CD4-positive, alpha-beta T cell (primary cell): ENCODE measurements around the gene JKAMP. TPM values are rescaled to one million over a fixed set of nuclear protein-coding genes. Genes with fewer than 3 reads are reported as not detected.

Experiments used
- ATAC-seq: fragments of 200-7000 bp; cut with Tn5 transposase; one replicate; pipeline ENCODE4 v1.10.0; 2022; ENCODE audit warnings: mild to moderate bottlenecking; ENCODE audit not compliant: poor library complexity
- CTCF ChIA-PET: fragments of 350-600 bp; sonication (Branson Sonifier 250); formaldehyde crosslinking; loops from one replicate; lab custom pipeline; 2021; ENCODE audit warnings: antibody characterized with exemption, inconsistent platforms; lab: Charles Lee
- POLR2A ChIA-PET: fragments of 350-600 bp; sonication (Branson Sonifier 250); formaldehyde crosslinking; loops from one replicate; lab custom pipeline; 2021; ENCODE audit warnings: antibody characterized with exemption, inconsistent platforms; lab: Charles Lee
- DNase-seq, 14 experiments: peaks; one replicate each; pipeline ENCODE4 v3.0.0-alpha.2; 2013 to 2020; ENCODE audit warnings: mixed read lengths in 2 of 14
- H3K27ac ChIP-seq, 2 donors: one replicate each; pipeline versions ENCODE4 v1.5.1 to v1.7.0; 2013; ENCODE audit warnings: low read length in 2 of 2, low read depth in 1 of 2, mild to moderate bottlenecking in 1 of 2
- H3K27me3 ChIP-seq, 2 experiments: 1 replicate in 1 of 2; 2 replicates in 1 of 2; pipeline versions ENCODE4 v1.6.1 to v1.7.0; 2013; ENCODE audit warnings: low read length in 2 of 2, control low read depth in 1 of 2, mild to moderate bottlenecking in 1 of 2, moderate library complexity in 1 of 2; ENCODE audit not compliant: insufficient read depth in 2 of 2, control insufficient read depth in 1 of 2
- H3K36me3 ChIP-seq: one replicate; pipeline ENCODE4 v1.6.1; 2013; ENCODE audit warnings: low read length, control low read depth; ENCODE audit not compliant: insufficient read depth
- H3K4me1 ChIP-seq: one replicate; pipeline ENCODE4 v1.6.1; 2013; ENCODE audit warnings: low read length, control low read depth; ENCODE audit not compliant: insufficient read depth
- H3K4me3 ChIP-seq: one replicate; pipeline ENCODE4 v1.5.1; 2013; ENCODE audit warnings: mild to moderate bottlenecking, low read length, moderate library complexity
- H3K9me3 ChIP-seq, 2 experiments: 1 replicate in 1 of 2; 2 replicates in 1 of 2; pipeline versions ENCODE4 v1.6.1 to v1.7.0; 2013; ENCODE audit warnings: low read length in 2 of 2, mild to moderate bottlenecking in 2 of 2, control low read depth in 1 of 2, moderate library complexity in 1 of 2; ENCODE audit not compliant: control insufficient read depth in 1 of 2, insufficient read depth in 1 of 2
- H3K27ac Mint-ChIP-seq: one replicate; pipeline ENCODE4 v1.8.0; 2020; ENCODE audit warnings: mixed read lengths
- H3K27me3 Mint-ChIP-seq: one replicate; pipeline ENCODE4 v1.8.0; 2021; ENCODE audit warnings: mixed read lengths
- H3K36me3 Mint-ChIP-seq: one replicate; pipeline ENCODE4 v1.8.0; 2021; ENCODE audit warnings: low read depth, mixed read lengths
- H3K4me1 Mint-ChIP-seq: one replicate; pipeline ENCODE4 v1.8.0; 2021; ENCODE audit warnings: low read depth, mixed read lengths
- H3K4me3 Mint-ChIP-seq: one replicate; pipeline ENCODE4 v1.8.0; 2020; ENCODE audit warnings: mild to moderate bottlenecking, mixed read lengths
- H3K9me3 Mint-ChIP-seq: one replicate; pipeline ENCODE4 v1.8.0; 2020; ENCODE audit warnings: mixed read lengths
- intact Hi-C, 2 experiments: fragments of 100-400 bp; cut with DNase I in 1 of 2; cut with micrococcal nuclease in 1 of 2; formaldehyde crosslinking; loops; one replicate each; pipeline versions ENCODE4 v1.15.1 to v1.9.0; 2023 to 2025; cut with DNase I, micrococcal nuclease
- total RNA-seq, 174 experiments: library from RNA in 2 of 174; stranded (reverse) in 2 of 174; gene quantifications; one replicate each; pipeline ENCODE4 v1.2.3 and lab custom pipeline; 2021 to 2026
- TF ChIP-seq, protein P1 (sequence below): fragments of 200-600 bp; IDR thresholded peaks from one replicate; pipeline ENCODE4 v1.8.0; 2022; ENCODE audit warnings: antibody characterized with exemption, mild to moderate bottlenecking

The JKAMP gene
- total RNA-seq, 2 experiments from 2014 or later = 9.4 to 9.8 TPM

DNA sequence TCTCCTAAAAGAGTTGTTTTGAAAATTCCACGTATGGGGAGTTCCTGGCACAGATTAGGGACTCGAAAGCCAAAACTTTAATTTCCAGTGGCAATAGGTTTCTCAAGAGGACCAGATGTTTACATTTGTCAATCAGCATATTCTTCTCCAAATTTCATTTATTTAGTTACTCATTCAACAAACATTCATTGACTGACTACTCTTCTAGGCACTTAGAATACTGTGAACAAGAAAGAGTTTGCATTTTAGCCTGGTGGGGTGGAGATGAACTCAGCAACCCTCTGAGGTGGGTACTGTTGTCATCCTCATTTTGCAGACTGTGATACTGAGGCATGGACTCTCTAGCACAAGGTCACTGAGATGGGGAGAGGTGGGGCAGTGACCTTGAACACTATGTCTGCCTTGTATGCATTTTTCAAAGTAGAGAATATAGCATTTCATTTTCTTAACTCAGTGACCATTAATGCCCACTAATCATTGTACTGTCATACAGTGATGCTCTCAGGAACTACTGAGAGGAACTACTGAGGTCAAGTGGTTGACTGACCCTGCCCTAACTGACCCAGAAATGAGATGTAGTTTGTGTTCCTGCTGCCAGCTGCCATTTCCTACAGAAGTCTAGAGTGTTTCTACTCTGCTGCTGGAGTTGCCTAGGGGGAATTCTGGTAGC lies 2.3 kb upstream of the JKAMP start:
- no peaks in the 10 kb centered on the region for H3K9me3 Mint-ChIP-seq
- no peaks in the 10 kb centered on the region for H3K27me3 Mint-ChIP-seq
- POLR2A ChIA-PET = interaction anchor here (1.3 to 3.0 kb wide), 2 partner anchors 17 to 1054 kb away, joined by 3 to 16 read pairs; partner anchors contain the start of genes GPR135, KIAA0586 and TIMM9
- no peaks in the 10 kb centered on the region for H3K9me3 ChIP-seq
- H3K36me3 ChIP-seq = no peaks in the 10 kb centered on the region
- no peak for DNase-seq
- TF ChIP-seq, protein P1, sequence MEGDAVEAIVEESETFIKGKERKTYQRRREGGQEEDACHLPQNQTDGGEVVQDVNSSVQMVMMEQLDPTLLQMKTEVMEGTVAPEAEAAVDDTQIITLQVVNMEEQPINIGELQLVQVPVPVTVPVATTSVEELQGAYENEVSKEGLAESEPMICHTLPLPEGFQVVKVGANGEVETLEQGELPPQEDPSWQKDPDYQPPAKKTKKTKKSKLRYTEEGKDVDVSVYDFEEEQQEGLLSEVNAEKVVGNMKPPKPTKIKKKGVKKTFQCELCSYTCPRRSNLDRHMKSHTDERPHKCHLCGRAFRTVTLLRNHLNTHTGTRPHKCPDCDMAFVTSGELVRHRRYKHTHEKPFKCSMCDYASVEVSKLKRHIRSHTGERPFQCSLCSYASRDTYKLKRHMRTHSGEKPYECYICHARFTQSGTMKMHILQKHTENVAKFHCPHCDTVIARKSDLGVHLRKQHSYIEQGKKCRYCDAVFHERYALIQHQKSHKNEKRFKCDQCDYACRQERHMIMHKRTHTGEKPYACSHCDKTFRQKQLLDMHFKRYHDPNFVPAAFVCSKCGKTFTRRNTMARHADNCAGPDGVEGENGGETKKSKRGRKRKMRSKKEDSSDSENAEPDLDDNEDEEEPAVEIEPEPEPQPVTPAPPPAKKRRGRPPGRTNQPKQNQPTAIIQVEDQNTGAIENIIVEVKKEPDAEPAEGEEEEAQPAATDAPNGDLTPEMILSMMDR = no peak
- H3K27ac Mint-ChIP-seq = peak overlapping the region; percentile 96
- intact Hi-C loops = loop anchor here (2.0 to 10.0 kb wide), 9 partner anchors 15 to 1493 kb away; partner anchors contain the start of genes DAAM1 (in 2 of the 2), PCNX4 (in 2 of the 2), KIAA0586 (in 1 of the 2) and PPM1A (in 1 of the 2)
- H3K27ac ChIP-seq = no peak overlapping the region
- H3K4me3 ChIP-seq = no peak overlapping the region
- peaks cover 39% of the 10 kb centered on the region for H3K4me1 ChIP-seq
- CTCF ChIA-PET = interaction anchor here (1.1 kb wide), 1 partner anchor 95 kb away, joined by 3 read pairs; the partner anchor contains the start of gene CCDC175
- H3K4me1 Mint-ChIP-seq = peaks cover 58% of the 10 kb centered on the region
- H3K27me3 ChIP-seq = no peaks in the 10 kb centered on the region
- H3K4me3 Mint-ChIP-seq = peak overlapping the region; percentile 99
- no peak for ATAC-seq
- peaks cover 29% of the 10 kb centered on the region for H3K36me3 Mint-ChIP-seq

DNA sequence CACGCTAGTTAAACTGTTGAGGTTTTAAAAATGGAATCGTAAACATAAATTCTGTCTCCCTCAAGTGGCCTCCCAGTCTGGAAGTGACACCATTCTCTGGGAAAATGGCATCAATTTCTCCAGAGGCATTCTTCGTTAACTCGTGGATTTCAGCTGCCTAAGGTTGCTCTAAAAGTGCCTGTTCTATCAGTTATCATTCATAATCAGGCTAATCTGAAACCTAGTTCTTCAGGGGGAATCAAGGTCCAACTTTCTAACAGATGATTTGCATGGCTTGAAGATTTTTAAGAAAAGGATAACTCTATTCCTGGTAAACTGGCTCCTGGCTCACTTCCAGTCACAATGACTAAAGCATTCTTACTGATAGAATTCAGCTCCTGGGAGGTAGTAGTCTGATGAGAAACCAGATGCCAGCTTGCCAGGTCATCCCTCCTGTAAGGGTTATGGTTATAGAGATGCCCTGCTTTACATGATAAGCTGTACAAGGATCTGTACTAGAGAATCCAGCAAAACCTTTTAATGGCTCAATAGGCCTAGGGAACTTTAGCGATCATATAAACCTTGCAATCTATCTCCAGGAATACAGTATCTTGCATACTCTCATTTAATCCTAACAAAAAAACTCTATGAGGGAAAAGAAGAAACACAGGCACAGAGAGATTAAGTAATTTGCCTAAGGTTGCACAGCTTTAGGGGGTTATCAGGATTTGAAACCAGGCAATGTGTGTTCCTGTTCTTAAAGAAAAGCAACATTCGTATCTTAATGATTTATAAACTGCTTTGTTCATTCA lies 1.6 kb upstream of the JKAMP start:
- H3K27ac Mint-ChIP-seq = peak overlapping the region; percentile 96
- H3K4me3 Mint-ChIP-seq = peak overlapping the region; percentile 99
- ATAC-seq = no peak
- no peaks in the 10 kb centered on the region for H3K9me3 Mint-ChIP-seq
- Histone ChIP-seq H3K4me1 (peaks cover 39% of the 10 kb centered on the region), H3K36me3 (peaks cover 4% of the 10 kb centered on the region), H3K9me3 (no peaks in the 10 kb centered on the region), H3K27me3 (no peaks in the 10 kb centered on the region), H3K4me3 (peak overlapping the region; percentile 99), H3K27ac (no peak overlapping the region)
- no peak for DNase-seq
- peaks cover 29% of the 10 kb centered on the region for H3K36me3 Mint-ChIP-seq
- peaks cover 61% of the 10 kb centered on the region for H3K4me1 Mint-ChIP-seq
- ChIA-PET CTCF (interaction anchor here (1.1 to 1.6 kb wide), 3 partner anchors 18 to 483 kb away, joined by 3 to 6 read pairs (median 5); partner anchors contain the start of genes CCDC175 and GPR135), POLR2A (interaction anchor here (0.7 to 3.0 kb wide), 3 partner anchors 18 to 1055 kb away, joined by 3 to 16 read pairs (median 3); partner anchors contain the start of genes DAAM1, GPR135, KIAA0586 and TIMM9)
- no peaks in the 10 kb centered on the region for H3K27me3 Mint-ChIP-seq
- TF ChIP-seq, protein P1 = no peak
- intact Hi-C loops = loop anchor here (5.0 to 10.0 kb wide), 8 partner anchors 295 to 1492 kb away; partner anchors contain the start of genes DAAM1 (in 2 of the 2), PCNX4 (in 2 of the 2), KIAA0586 (in 1 of the 2) and PPM1A (in 1 of the 2)

DNA sequence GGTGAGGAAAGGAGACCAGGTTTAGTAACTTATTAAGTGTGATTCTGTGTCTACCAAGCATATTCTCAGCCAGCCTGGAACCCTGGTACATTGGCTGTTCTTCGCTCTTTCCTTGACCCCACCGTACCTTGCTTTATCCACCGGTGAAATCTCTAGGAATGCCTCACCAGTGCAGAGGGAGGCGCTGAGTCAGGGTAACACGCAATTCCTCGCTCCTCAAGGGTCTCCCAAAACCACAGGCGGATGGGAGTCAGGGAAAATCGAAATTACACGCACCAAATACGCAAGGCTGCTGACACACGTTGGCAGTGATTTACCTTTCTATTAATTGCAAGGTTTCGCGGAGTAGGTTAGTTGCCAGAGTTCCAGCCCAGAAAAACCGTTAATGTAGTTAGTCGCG lies 954 bp upstream of the JKAMP start:
- peaks cover 8% of the 10 kb centered on the region for H3K36me3 ChIP-seq
- H3K4me1 ChIP-seq = peaks cover 39% of the 10 kb centered on the region
- POLR2A ChIA-PET = interaction anchor here (0.7 to 3.0 kb wide), 6 partner anchors 19 to 1056 kb away, joined by 3 to 42 read pairs (median 16); partner anchors contain the start of genes DAAM1, GPR135, KIAA0586 and PPM1A
- Mint-ChIP-seq H3K4me1 (peaks cover 66% of the 10 kb centered on the region), H3K27me3 (no peaks in the 10 kb centered on the region), H3K27ac (peak overlapping the region; percentile 96), H3K9me3 (no peaks in the 10 kb centered on the region), H3K36me3 (peaks cover 33% of the 10 kb centered on the region), H3K4me3 (peak overlapping the region; percentile 99)
- ATAC-seq = no peak
- CTCF ChIA-PET = interaction anchor here (0.9 to 1.6 kb wide), 5 partner anchors 19 to 482 kb away, joined by 3 to 7 read pairs (median 6); partner anchors contain the start of genes CCDC175, DAAM1 and GPR135
- TF ChIP-seq, protein P1 = no peak
- peak overlapping the region; percentile 99 for H3K4me3 ChIP-seq
- no peak overlapping the region for H3K27ac ChIP-seq
- H3K27me3 ChIP-seq = no peaks in the 10 kb centered on the region
- intact Hi-C loops = loop anchor here (5.0 to 10.0 kb wide), 8 partner anchors 296 to 1491 kb away; partner anchors contain the start of genes DAAM1 (in 2 of the 2), PCNX4 (in 2 of the 2), KIAA0586 (in 1 of the 2) and PPM1A (in 1 of the 2)
- H3K9me3 ChIP-seq = no peaks in the 10 kb centered on the region
- DNase-seq = no peak
